Upper lobe of left lung (tissue), 6 donors: ENCODE data around the gene GDF2. TPM values are rescaled to one million over a fixed set of nuclear protein-coding genes. Genes with fewer than 3 reads are reported as not detected.

Experiments
- ATAC-seq, 2 donors: fragments of 200-7000 bp; cut with Tn5 transposase; one replicate each; pipeline ENCODE4 v1.9.1; 2022; ENCODE audit warnings: mild to moderate bottlenecking in 2 of 2, moderate library complexity in 2 of 2; ENCODE audit not compliant: low FRiP score in 2 of 2
- DNase-seq, 2 donors: peaks; one replicate each; pipeline ENCODE4 v3.0.0-alpha.2; 2019 to 2020
- H3K27ac ChIP-seq, 4 donors: fragments of 200-600 bp; sonication (generic); one replicate each; pipeline ENCODE4 v1.5.1; 2016 to 2019
- H3K27me3 ChIP-seq, 4 donors: fragments of 200-600 bp; sonication (generic); one replicate each; pipeline ENCODE4 v1.5.1; 2017 to 2019
- H3K36me3 ChIP-seq, 4 donors: fragments of 200-600 bp; sonication (generic); one replicate each; pipeline ENCODE4 v1.5.1; 2016 to 2019
- H3K4me1 ChIP-seq, 4 donors: fragments of 200-600 bp; sonication (generic); one replicate each; pipeline ENCODE4 v1.5.1; 2018 to 2019
- H3K4me3 ChIP-seq, 4 donors: fragments of 200-600 bp; sonication (generic); one replicate each; pipeline ENCODE4 v1.5.1; 2017 to 2019; ENCODE audit warnings: mild to moderate bottlenecking in 2 of 4, moderate library complexity in 1 of 4
- H3K9me3 ChIP-seq, 4 donors: fragments of 200-600 bp; sonication (generic); one replicate each; pipeline ENCODE4 v1.5.1; 2018 to 2019
- EP300 ChIP-seq, 4 donors: sonication (generic); formaldehyde crosslinking; IDR thresholded peaks; one replicate each; pipeline ENCODE4 v1.5.1; 2017; ENCODE audit warnings: antibody characterized with exemption in 4 of 4, control low read depth in 2 of 4
- POLR2A ChIP-seq, 4 donors: fragments of 450-650 bp; IDR thresholded peaks; one replicate each; pipeline ENCODE4 v1.5.1; 2016 to 2017; ENCODE audit warnings: antibody characterized with exemption in 4 of 4, mild to moderate bottlenecking in 2 of 4
- POLR2AphosphoS5 ChIP-seq, 2 donors: sonication (generic); formaldehyde crosslinking; IDR thresholded peaks; one replicate each; pipeline ENCODE4 v1.5.1; 2017; ENCODE audit warnings: antibody characterized with exemption in 2 of 2
- WGBS, 2 donors: methylation state at CpG; one replicate each; pipeline ENCODE4 v1.1.5; 2017 to 2018; 5-methylcytosine and 5-hydroxymethylcytosine counted together
- total RNA-seq, 6 donors: library from RNA; depleted of rRNA in 4 of 6; stranded (reverse); fragments of >200 nt in 4 of 6; gene quantifications; one replicate each; pipeline versions ENCODE4 v1.1.0 to v1.2.1, GENCODE V29; 2016 to 2021
- TF ChIP-seq, protein P1 (sequence below), 6 experiments: fragments of 450-650 bp in 4 of 6; fragments of 200-600 bp in 2 of 6; sonication (generic) in 2 of 6; IDR thresholded peaks; one replicate each; pipeline ENCODE4 v1.5.1; 2016 to 2019; ENCODE audit warnings: antibody characterized with exemption in 6 of 6
- donor health status: DM: no; HTN: no; CAD: no; lungs with moderate emphysema.
- donor health status: DM: no; HTN: yes; CAD: no; lungs with severe emphysema.

The GDF2 gene
- total RNA-seq, 6 donors from 2014 or later, result not detected

DNA sequence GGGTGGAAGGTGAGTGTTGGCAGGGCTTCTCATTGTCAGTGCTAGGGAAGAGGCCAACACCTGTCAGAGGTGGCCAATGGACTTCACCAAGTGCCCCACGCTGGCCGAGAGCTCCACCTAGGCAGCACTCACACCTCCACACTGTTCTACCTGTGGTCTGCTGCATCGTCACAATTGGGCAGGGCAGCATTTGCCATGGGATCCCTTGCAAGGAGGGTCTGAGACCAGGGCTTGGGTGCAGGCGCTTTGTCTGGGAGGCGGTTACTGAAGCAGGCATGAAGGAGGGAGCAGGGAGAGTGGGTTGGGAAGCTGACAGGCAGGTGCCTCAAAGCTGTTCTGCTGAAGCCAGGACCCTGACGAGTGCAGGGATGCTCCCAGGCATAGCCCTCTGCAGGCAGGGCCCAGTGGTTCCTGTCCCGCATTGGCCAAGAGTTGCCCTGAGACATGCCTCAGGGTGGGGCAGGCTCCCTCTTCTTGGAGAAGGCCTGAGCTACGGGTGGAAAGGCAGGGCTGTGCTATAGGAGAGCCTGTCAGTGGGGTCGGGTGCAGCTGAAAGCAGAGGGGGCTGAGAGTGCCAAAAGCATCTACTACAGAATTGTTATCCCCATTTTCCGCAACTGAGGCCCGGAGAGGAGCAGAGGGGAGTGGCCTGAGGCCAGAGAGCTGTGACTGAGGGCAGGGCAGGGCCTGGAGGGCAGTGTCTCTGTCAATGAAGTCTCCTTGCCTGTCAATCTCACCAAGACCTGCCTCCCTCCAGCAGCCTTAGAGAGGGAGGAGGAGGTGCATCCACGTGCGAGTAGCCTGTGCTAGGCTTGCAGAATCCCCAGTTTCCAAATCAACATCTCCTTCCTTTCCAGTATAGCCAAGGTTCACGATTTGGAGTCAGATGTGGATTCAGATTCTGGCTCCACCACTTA lies 29.9 kb downstream of the GDF2 start:
- DNase-seq, result no peak
- H3K4me3 ChIP-seq, result no peak overlapping the region
- no peaks in the 10 kb centered on the region for H3K9me3 ChIP-seq
- ATAC-seq, result no peak
- WGBS, 2 donors, result 82 to 85% methylated on average over 14 of the region's 14 CpGs
- TF ChIP-seq POLR2AphosphoS5 (IDR thresholded peaks at IDR 0.05), result no peak
- no peak for TF ChIP-seq EP300 (IDR thresholded peaks at IDR 0.05)
- TF ChIP-seq, protein P1, sequence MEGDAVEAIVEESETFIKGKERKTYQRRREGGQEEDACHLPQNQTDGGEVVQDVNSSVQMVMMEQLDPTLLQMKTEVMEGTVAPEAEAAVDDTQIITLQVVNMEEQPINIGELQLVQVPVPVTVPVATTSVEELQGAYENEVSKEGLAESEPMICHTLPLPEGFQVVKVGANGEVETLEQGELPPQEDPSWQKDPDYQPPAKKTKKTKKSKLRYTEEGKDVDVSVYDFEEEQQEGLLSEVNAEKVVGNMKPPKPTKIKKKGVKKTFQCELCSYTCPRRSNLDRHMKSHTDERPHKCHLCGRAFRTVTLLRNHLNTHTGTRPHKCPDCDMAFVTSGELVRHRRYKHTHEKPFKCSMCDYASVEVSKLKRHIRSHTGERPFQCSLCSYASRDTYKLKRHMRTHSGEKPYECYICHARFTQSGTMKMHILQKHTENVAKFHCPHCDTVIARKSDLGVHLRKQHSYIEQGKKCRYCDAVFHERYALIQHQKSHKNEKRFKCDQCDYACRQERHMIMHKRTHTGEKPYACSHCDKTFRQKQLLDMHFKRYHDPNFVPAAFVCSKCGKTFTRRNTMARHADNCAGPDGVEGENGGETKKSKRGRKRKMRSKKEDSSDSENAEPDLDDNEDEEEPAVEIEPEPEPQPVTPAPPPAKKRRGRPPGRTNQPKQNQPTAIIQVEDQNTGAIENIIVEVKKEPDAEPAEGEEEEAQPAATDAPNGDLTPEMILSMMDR (IDR thresholded peaks at IDR 0.05), result no peak
- TF ChIP-seq POLR2A (IDR thresholded peaks at IDR 0.05), result no peak
- no peaks in the 10 kb centered on the region for H3K36me3 ChIP-seq
- H3K27me3 ChIP-seq, result no peaks in the 10 kb centered on the region
- no peaks in the 10 kb centered on the region for H3K4me1 ChIP-seq
- no peak overlapping the region for H3K27ac ChIP-seq

DNA sequence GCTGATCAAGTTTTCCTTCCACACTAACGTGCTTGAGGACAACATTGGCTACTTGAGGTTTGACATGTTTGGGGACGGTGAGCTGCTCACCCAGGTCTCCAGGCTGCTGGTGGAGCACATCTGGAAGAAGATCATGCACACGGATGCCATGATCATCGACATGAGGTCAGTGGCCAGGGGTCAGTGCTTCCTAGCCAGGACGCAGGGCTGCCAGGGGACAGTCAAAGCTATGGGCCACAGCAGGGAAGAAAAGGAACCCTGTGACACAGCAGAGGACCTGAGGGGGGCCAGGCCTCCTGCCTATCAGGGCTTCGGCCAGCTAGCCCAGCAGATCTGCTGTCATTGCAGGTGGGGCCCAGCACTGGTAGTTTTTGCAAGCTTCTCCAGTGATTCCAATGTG lies 31.1 kb downstream of the GDF2 start:
- no peak overlapping the region for H3K4me3 ChIP-seq
- DNase-seq (no peak), ATAC-seq (no peak)
- 82 to 91% methylated on average over 5 to 6 of the region's 6 CpGs for WGBS, 2 donors
- H3K36me3 ChIP-seq, result no peaks in the 10 kb centered on the region
- no peaks in the 10 kb centered on the region for H3K4me1 ChIP-seq
- no peaks in the 10 kb centered on the region for H3K9me3 ChIP-seq
- H3K27ac ChIP-seq, result no peak overlapping the region
- TF ChIP-seq EP300 (IDR thresholded peaks at IDR 0.05), result no peak
- no peak for TF ChIP-seq POLR2AphosphoS5 (IDR thresholded peaks at IDR 0.05)
- TF ChIP-seq, protein P1 (IDR thresholded peaks at IDR 0.05), result no peak
- no peak for TF ChIP-seq POLR2A (IDR thresholded peaks at IDR 0.05)
- H3K27me3 ChIP-seq, result no peaks in the 10 kb centered on the region

DNA sequence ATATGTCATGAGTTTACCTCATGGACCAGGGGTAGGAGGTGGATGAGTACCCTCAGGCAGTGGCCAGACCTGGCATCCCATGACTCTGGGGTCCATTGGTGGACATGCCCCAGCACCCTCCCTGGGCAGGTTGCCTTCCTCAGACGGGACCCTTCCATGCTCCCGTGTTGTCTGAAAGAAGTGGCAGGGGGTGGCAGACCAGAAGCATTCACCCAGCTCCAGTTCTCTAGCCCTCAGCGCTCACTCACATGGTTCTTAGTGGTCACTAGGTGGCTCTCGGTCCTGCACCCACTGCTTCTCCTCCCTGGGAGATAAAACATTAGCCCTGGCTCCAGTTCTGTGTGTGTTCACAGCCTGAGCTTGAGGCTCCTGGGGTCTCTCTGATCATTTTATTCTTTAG lies 31.9 kb downstream of the GDF2 start:
- TF ChIP-seq POLR2A (IDR thresholded peaks at IDR 0.05) (no peak), POLR2AphosphoS5 (IDR thresholded peaks at IDR 0.05) (no peak), EP300 (IDR thresholded peaks at IDR 0.05) (no peak)
- TF ChIP-seq, protein P1 (IDR thresholded peaks at IDR 0.05), result no peak
- no peak for ATAC-seq
- H3K4me1 ChIP-seq, result no peaks in the 10 kb centered on the region
- H3K36me3 ChIP-seq, result no peaks in the 10 kb centered on the region
- H3K27me3 ChIP-seq, result no peaks in the 10 kb centered on the region
- no peak overlapping the region for H3K4me3 ChIP-seq
- WGBS, 2 donors, result 74 to 94% methylated on average over 4 of the region's 4 CpGs
- no peak for DNase-seq
- no peak overlapping the region for H3K27ac ChIP-seq
- no peaks in the 10 kb centered on the region for H3K9me3 ChIP-seq

DNA sequence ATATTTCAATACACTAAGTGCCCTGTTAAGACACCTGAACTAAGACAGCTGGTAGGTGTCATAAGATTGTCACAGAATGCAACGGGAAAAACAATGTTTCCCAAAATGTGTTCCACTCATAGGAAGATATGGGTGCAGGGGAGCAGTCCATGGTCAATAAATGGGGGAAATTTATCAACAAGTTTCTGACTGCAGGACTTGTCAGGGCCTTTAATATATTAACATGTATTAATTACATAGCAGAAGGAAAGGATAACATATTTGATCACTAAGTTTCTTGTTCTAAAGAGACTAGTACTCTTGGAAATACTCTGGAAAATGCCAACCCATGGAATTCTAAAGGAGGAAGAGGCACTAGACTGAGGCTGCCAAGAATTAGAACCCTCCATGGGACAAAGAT lies 32.6 kb downstream of the GDF2 start:
- Histone ChIP-seq H3K27me3 (no peaks in the 10 kb centered on the region), H3K4me1 (no peaks in the 10 kb centered on the region), H3K27ac (no peak overlapping the region), H3K36me3 (no peaks in the 10 kb centered on the region), H3K9me3 (no peaks in the 10 kb centered on the region), H3K4me3 (no peak overlapping the region)
- 69 to 100% methylated on average over 1 of the region's 1 CpG for WGBS, 2 donors
- ATAC-seq (no peak), DNase-seq (no peak)
- TF ChIP-seq, protein P1 (IDR thresholded peaks at IDR 0.05), result no peak
- TF ChIP-seq EP300 (IDR thresholded peaks at IDR 0.05) (no peak), POLR2A (IDR thresholded peaks at IDR 0.05) (no peak), POLR2AphosphoS5 (IDR thresholded peaks at IDR 0.05) (no peak)

DNA sequence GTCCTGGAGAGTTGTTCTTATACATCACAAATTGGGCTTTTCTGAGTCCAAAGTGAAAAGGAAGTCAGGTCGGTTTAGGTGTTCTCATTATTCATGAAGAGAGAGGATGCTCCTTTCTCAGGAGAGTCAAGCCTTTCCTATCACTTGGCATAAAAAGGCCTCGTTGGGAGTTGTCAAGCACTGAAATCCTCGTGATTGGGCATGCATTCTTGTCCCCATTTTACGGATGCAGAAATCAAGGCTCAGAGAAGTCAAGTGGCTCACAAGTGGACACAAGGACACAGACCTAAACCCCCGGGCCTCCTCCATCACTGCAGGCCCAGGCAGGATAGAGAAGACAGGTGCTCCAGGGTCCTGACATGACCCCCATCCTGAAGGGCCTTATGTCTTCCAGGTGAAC lies 34.5 kb downstream of the GDF2 start:
- no peak for DNase-seq
- no peaks in the 10 kb centered on the region for H3K4me1 ChIP-seq
- H3K4me3 ChIP-seq, result no peak overlapping the region
- TF ChIP-seq, protein P1 (IDR thresholded peaks at IDR 0.05), result no peak
- TF ChIP-seq EP300 (IDR thresholded peaks at IDR 0.05) (no peak), POLR2A (IDR thresholded peaks at IDR 0.05) (no peak), POLR2AphosphoS5 (IDR thresholded peaks at IDR 0.05) (no peak)
- WGBS, 2 donors, result 76 to 90% methylated on average over 5 of the region's 5 CpGs
- no peak overlapping the region for H3K27ac ChIP-seq
- H3K27me3 ChIP-seq, result no peaks in the 10 kb centered on the region
- no peaks in the 10 kb centered on the region for H3K36me3 ChIP-seq
- H3K9me3 ChIP-seq, result no peaks in the 10 kb centered on the region
- no peak for ATAC-seq
